NCI-H1436 treated with DMSO at 0.1 percent for 48 hours (cell line): ENCODE measurements around the gene STPG1.
A peak's percentile ranks its signal among the peaks of the same experiment; 100 is the strongest.

Experiments used
- DNase-seq: peaks from one replicate; lab custom pipeline; 2025; lab: John Stamatoyannopoulos, UW

STPG1 gene

DNA sequence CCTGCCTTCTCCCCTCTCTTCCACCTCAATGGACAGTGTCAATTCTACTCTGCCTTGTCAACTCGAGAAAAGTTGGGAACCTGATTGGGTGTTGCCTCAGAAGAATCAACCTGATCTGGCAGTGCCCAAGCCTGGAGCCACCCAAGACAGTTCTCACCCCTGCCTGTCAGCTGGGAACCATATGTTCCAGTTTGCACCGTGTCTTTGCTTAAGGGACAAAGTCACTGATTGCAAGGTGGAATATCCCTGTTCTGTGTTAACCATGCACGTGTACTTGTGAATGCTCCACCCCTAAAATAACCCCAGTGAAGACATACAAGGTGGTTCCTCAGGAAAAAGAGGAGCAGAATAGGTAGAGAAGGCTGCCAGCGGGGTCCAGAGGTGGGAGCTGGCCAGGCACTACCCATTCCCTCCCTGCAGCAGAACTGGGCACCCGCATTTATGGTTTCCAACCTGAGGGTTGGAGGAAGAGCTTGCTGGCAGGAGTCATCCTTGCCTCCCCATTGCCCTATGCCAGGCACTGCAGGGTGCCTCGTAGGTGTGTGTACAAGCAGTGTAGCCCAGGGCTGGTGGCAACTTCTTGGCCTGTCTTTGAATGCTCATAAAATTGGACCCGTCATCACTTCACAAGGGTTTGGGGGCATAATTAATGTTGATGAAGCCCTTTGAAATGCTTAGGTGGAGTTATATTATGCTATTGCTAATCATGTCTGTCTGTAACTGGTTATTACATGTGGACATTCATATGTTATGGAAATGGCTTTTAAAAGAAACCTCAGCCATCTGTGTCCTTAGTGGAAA, 13.4 kb upstream of the STPG1 start:
- no peak for DNase-seq

GRCh38 chr1:24425922-24426321, 12.3 kb upstream of the STPG1 start:
- DNase-seq, result no peak

DNA sequence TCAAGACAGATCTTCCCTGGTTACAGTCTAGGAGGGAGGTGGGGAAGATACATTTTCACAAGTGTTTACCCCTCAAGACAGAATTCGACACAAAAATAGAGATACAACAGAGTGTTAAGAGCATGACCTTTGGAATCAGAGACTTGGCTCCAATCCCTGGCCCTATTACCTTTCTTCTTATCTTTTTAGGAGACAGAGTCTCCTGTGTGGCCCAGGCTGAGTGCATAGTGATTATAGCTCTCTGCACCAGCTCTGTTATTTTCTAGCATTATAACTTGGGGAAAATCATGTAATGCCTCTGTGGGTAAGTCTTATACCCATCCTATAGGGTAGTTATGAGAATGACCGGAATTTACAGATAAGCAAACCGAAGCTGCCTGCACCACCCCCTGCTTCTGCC, 11.9 kb upstream of the STPG1 start:
- DNase-seq, result no peak

DNA sequence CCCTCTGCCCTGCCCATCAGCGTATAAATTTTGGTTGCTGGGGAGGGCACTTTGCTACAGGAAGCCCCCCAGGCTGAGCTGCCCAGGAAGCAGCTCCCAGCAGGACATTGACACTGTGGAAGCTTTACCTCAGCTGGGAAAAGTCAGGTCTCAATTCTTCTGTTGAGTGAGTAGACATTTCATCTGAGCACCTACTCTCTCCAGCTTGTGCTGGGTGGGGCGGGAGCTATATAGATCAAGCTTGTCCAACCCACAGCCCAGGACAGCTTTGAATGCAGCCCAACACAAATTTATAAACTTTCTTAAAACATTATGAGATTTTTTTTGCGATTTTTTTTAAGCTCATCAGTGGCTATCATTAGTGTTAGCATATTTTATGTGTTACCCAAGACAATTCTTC, 11.4 kb upstream of the STPG1 start:
- no peak for DNase-seq

DNA sequence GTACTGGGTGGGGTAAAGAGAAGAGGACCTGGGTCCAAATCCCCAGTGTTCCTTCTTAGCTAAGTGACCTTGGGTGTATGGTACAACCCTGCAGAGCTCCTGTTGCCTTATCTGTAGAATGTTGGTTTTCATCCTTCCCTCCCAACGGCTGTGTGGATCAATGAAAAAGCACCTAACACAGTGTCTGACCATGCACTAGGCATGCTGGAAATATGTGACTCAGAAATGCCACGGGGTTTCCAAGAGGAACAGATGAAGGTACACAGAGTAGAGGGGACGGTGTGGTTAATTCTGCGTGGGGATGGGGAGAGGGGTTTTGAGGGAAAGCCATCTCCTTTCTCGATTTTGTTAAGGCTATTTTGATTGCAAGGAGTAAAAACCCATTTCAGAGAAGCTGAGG, 10.6 kb upstream of the STPG1 start:
- no peak for DNase-seq

DNA sequence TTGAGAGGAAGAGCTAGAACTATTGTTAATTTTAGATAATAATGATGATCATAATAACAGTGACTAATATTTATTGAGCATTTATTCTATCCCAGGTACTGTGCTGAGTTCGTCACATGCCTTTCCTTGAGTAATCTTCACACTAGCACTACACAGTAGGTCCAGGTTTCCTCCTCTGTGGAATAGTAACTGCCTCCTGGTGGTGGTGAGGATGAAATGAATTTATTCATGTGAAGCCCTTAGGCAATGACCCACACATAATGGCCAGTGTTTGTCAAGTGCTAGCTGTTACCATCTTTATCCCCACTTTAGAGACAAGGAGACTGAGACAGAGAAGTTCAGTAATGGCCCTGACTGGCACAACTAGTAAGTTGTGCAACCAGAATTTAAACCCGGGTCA, 7.9 kb upstream of the STPG1 start:
- DNase-seq, result no peak

DNA sequence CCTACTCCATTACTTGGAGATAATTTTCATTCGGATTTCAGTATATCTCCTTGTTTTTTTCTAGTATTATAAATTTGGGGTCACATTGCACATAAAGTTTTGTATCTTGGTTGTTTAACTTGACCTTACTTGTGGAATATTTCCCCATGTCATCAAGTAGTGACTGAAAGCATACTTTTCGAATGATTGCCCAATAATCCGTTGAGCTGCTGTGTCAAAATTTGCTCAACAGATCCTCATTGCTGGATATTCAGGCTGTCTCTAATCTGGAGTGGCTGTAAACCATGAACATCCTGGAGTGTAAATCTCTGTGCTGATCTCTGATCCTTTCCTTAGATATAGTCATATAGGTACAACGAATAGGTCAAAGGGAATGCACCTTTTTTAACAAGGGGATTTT, 7.0 kb upstream of the STPG1 start:
- DNase-seq, result no peak

GRCh38 chr1:24418898-24419628, 5.5 kb upstream of the STPG1 start:
- DNase-seq, result peak; percentile 34

DNA sequence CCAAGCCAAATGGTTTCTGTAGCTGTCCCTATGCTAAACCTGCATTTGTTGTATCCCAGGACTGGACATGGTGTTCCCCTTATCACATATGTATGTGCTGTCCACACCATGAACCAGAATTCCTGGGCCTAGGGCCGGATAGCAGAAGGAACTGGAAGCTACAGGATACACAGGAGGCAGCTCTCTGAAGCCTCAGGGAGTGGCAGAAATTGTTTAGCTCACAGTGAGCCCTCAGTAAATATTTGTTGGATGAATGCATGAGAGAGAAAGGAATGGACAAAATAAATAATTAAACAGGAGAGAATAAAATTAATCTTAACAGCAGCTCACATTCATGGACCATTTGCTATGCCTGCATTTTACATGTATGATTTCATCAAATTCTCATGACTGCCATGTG, 4.1 kb upstream of the STPG1 start:
- no peak for DNase-seq

GRCh38 chr1:24416666-24417391, 3.2 kb upstream of the STPG1 start:
- DNase-seq, result no peak

DNA sequence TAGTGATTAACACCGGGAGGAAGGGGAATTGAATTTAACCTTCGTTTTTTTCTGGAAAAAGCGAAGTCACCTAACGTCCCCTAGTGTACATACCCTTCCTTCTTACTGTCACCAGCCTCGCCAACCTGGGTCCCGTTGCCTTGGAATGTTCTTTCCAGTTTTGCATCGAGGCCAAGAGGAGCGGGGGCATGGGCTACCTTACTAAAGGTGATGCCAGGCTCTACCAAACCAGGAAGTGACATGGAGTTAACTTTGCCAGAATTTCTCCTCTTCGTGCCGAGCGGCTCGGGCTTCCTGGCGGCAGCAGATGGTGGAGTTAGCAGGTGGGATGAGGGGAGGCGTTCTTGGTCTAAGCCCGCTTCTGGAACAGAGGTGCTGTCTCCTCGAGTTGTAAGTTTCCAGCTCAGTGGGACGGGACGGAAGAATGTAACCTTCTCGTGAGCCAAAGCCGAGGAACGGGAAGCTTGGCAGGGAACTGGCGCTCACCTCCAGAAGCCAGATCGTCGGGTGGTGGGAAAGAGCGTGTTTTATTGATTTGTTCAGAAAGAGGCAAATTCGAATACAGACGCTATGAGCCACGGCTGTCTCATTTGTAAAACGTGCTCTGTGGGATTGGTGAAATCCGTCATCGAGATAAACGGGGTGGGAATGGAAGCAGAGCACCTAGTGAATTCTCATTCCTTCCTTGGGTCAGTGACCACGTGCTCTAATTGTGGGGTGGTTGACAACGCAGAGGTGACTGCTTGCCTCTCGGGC, 2.5 kb upstream of the STPG1 start:
- no peak for DNase-seq

GRCh38 chr1:24415334-24415909, 1.8 kb upstream of the STPG1 start, which contains the start of gene NIPAL3:
NIPAL3 (plus strand) TSS chr1:24415802; CDS start chr1:24419548, 3,746 bp downstream.
- peak; percentile 93 for DNase-seq

GRCh38 chr1:24414775-24415333, 1.3 kb upstream of the STPG1 start:
- no peak for DNase-seq

DNA sequence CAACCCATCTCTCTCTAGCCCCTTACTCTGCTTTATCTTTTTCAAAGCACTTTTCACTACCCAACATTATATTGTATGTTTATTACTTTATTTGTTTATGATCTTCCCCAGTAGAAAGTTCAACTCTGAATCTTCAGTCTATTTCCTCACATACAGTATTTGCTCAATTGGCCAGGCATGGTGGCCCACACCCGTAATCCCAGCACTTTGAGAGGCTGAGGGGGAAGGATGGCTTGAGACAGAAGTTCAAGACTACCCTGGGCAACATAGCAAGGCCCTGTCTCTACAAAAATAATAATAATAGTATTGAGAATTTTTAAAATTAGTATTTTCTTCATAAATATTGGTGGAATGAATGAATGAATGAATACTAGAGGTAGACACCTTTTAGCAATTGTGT, 1.2 kb downstream of the STPG1 start:
- DNase-seq, result no peak

DNA sequence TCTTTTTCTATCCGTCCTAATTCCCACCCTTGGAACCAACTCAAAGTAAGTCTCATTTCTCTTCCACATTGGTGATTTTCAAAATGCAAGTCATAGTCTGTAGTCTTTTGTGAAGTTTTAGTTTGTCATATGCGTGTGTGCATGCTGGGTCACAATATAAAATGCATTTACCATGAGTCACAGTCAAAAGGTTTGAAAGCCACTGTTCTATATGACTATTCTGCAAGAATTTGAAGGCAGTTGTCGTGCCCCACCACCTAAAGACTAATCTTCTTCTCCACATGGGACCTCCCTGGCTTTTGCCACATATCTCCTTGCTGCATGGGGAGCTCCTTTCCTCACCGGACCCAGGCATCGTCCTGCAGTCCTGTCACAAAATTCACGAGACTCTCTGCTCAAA, 1.6 kb downstream of the STPG1 start:
- DNase-seq, result no peak

DNA sequence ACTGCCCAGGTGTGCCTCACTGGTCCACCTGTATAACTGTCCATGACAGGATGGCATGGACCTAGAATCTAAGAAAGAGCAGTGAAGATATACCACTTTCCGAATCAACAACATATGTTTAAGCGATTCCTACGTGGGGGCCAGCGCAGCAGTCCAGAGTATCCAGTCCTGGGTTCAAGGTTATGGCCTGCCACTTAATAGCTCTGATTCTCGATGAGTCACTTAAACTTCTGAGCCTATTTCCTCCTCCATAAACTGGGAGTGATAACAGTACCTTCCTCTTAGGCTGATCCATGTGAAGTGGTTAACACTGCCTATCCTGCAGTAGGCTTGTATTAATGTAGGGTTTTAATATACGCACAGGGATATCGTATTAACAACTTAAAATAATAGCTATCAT, 2.8 kb downstream of the STPG1 start:
- no peak for DNase-seq

DNA sequence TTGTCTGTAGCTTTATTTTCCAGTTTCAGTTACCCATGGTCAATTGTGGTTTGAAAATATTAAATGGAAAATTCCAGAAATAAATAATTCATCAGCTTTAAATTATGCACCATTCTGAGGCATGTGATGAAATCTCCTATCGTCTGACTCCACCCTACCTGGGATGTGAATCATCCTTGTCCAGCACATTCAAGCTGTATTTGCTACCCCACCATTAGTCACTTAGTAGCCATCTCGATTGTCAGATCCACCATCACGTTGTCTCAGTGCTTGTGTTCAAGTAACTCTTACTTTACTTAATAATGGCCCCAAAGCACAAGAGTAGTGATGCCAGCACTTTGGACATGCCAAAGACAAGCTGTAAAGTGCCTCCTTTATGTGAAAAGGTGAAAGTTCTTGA, 4.0 kb downstream of the STPG1 start:
- no peak for DNase-seq

GRCh38 chr1:24406788-24407187, 6.8 kb downstream of the STPG1 start:
- DNase-seq, result no peak

- DNase-seq, result no peak
These were observed 9.8 kb downstream of the STPG1 start for GRCh38 chr1:24403806-24404205.

DNA sequence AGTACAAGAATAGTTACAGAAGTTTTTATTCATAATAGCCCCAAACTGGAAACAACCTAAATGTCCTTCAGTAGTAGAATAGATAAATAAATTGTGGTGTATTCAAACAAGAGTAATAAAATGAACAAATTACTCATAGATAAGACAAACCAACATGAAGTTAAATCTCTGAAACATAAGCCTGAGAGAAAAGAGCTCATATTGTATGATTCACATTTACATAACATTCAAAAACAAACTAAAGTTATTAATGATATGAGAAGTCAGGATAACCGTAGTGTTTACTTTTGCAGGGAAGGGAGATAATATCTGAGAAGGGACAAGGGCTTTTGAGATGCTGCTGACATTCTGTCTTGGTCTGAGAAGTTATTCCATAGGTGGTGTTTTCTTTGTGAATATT, 13.5 kb downstream of the STPG1 start:
- DNase-seq, result no peak

- no peak for DNase-seq
These were observed 19.7 kb downstream of the STPG1 start for GRCh38 chr1:24393892-24394291.
